Ovary (tissue), 3 donors: ENCODE results near the gene DNAJB8.

ENCODE experiments used
- CTCF ChIP-seq, 3 donors: fragments of 450-650 bp in 2 of 3; fragments of 200-600 bp in 1 of 3; IDR thresholded peaks; one replicate each; pipeline versions ENCODE4 v1.5.1 to v1.8.0; 2016 to 2022; ENCODE audit warnings: antibody characterized with exemption in 3 of 3, mild to moderate bottlenecking in 1 of 3
- POLR2A ChIP-seq: fragments of 450-650 bp; IDR thresholded peaks from one replicate; pipeline ENCODE4 v1.6.1; 2017; ENCODE audit warnings: antibody characterized with exemption, mild to moderate bottlenecking, moderate library complexity
- donor health status: DM: no; HTN: no; CAD: no.

GRCh38 chr3:128445357-128445756 lies 21.3 kb downstream of the DNAJB8 start:
- no peak for TF ChIP-seq CTCF (IDR thresholded peaks at IDR 0.05)
- no peak for TF ChIP-seq POLR2A
